Measurements from ENCODE around the gene ZNF587B. TPM values are rescaled to one million over a fixed set of nuclear protein-coding genes. Genes with fewer than 3 reads are reported as not detected.
A peak's percentile ranks its signal among the peaks of the same experiment; 100 is the strongest.
"Not testable (repeated sequence)": the region's sequence is repeated elsewhere in the genome, so short reads cannot be mapped to it uniquely, and the experiment has no call there.

The ZNF587B gene
- total and polyA plus RNA-seq, 3 experiments from 2014 or later, result 1.4 to 25.4 (median 24.8) TPM

GRCh38 chr19:57841122-57841763 lies 11.1 kb downstream of the ZNF587B start:
- no peaks in the 10 kb centered on the region for H3K4me1 ChIP-seq (ENCODE audit: insufficient read depth, low read length)
- no peak overlapping the region for H3K27ac ChIP-seq (ENCODE audit: low read depth, low read length)
- CTCF ChIA-PET, result no interaction called here
- Mint-ChIP-seq H3K4me1 (peaks cover 9 to 18% (median 9%) of the 10 kb centered on the region in 3 donors), H3K36me3 (peaks cover 4 to 65% (median 10%) of the 10 kb centered on the region in 3 donors), H3K9me3 (no peaks in the 10 kb centered on the region), H3K4me3 (no peak overlapping the region), H3K27ac (no peak overlapping the region), H3K27me3 (no peaks in the 10 kb centered on the region)
- no peak overlapping the region for H3K4me3 ChIP-seq (ENCODE audit: low read length)
- no peaks in the 10 kb centered on the region for H3K9me3 ChIP-seq (ENCODE audit: low read length)
- no peak for DNase-seq
- POLR2A ChIA-PET, result no interaction called here
- H3K36me3 ChIP-seq (ENCODE audit: insufficient read depth, low read length), result no peaks in the 10 kb centered on the region
- no peaks in the 10 kb centered on the region for H3K27me3 ChIP-seq (ENCODE audit: insufficient read depth, low read length, poor library complexity, severe bottlenecking)

GRCh38 chr19:57847164-57847563 lies 17.1 kb downstream of the ZNF587B start:
- CTCF ChIA-PET; H3K4me3 ChIP-seq (ENCODE audit: low read length); DNase-seq; POLR2A ChIA-PET; H3K27ac Mint-ChIP-seq; H3K36me3 ChIP-seq (ENCODE audit: insufficient read depth, low read length); H3K27me3 ChIP-seq (ENCODE audit: insufficient read depth, low read length, poor library complexity, severe bottlenecking); H3K9me3 Mint-ChIP-seq; H3K9me3 ChIP-seq (ENCODE audit: low read length); H3K27ac ChIP-seq (ENCODE audit: low read depth, low read length); H3K27me3 Mint-ChIP-seq: not testable (repeated sequence)
- Mint-ChIP-seq H3K36me3 (peaks cover 0 to 41% (median 9%) of the 10 kb centered on the region in 3 donors), H3K4me3 (peak overlapping the region in 1 of 7 donors; percentile 37), H3K4me1 (peaks cover 20 to 31% (median 30%) of the 10 kb centered on the region in 3 donors)
- H3K4me1 ChIP-seq (ENCODE audit: insufficient read depth, low read length), result peaks cover 16% of the 10 kb centered on the region

GRCh38 chr19:57849162-57849665 lies 19.1 kb downstream of the ZNF587B start:
- H3K36me3 ChIP-seq (ENCODE audit: insufficient read depth, low read length); H3K27ac ChIP-seq (ENCODE audit: low read depth, low read length); H3K27me3 Mint-ChIP-seq; H3K4me3 ChIP-seq (ENCODE audit: low read length); H3K9me3 Mint-ChIP-seq; H3K9me3 ChIP-seq (ENCODE audit: low read length); H3K27me3 ChIP-seq (ENCODE audit: insufficient read depth, low read length, poor library complexity, severe bottlenecking); CTCF ChIA-PET; DNase-seq: not testable (repeated sequence)
- POLR2A ChIA-PET, result interaction anchor here (0.8 to 1.1 kb wide), 5 partner anchors 30 to 460 kb away, joined by 3 to 8 read pairs (median 3); partner anchors contain the start of genes ZIK1, ZNF154, ZNF417 and ZNF548
- peaks cover 13 to 44% (median 16%) of the 10 kb centered on the region in 3 donors for H3K36me3 Mint-ChIP-seq
- peak overlapping the region; percentile 91 to 99 (median 95) for H3K4me3 Mint-ChIP-seq
- H3K27ac Mint-ChIP-seq, result peak overlapping the region; percentile 93 to 98 (median 96)
- peaks cover 16% of the 10 kb centered on the region for H3K4me1 ChIP-seq (ENCODE audit: insufficient read depth, low read length)
- peaks cover 27 to 39% (median 38%) of the 10 kb centered on the region in 3 donors for H3K4me1 Mint-ChIP-seq

GRCh38 chr19:57849666-57850473 lies 19.8 kb downstream of the ZNF587B start, which contains the start of gene ZNF587:
TSS of gene ZNF587 (plus strand) at chr19:57849859. CDS start at chr19:57850039, 180 bp downstream.
- Mint-ChIP-seq H3K4me3 (peak within 1 kb of the TSS; percentile 91 to 99 (median 95)), H3K27ac (peak within 1 kb of the TSS; percentile 93 to 98 (median 96)), H3K36me3 (peaks cover 16 to 43% (median 18%) of the 10 kb centered on the region in 3 donors), H3K4me1 (peaks cover 27 to 39% (median 38%) of the 10 kb centered on the region in 3 donors)
- H3K36me3 ChIP-seq (ENCODE audit: insufficient read depth, low read length); H3K9me3 Mint-ChIP-seq; H3K27me3 ChIP-seq (ENCODE audit: insufficient read depth, low read length, poor library complexity, severe bottlenecking); H3K27me3 Mint-ChIP-seq; CTCF ChIA-PET; H3K9me3 ChIP-seq (ENCODE audit: low read length): not testable (repeated sequence)
- peaks cover 16% of the 10 kb centered on the region for H3K4me1 ChIP-seq (ENCODE audit: insufficient read depth, low read length)
- DNase-seq, result peak; percentile 74 to 91 (median 84)
- peak within 1 kb of the TSS; percentile 90 for H3K27ac ChIP-seq (ENCODE audit: low read depth, low read length)
- H3K4me3 ChIP-seq (ENCODE audit: low read length), result peak within 1 kb of the TSS; percentile 87
- POLR2A ChIA-PET, result interaction anchor here (0.8 to 1.1 kb wide), 5 partner anchors 31 to 460 kb away, joined by 3 to 8 read pairs (median 3); partner anchors contain the start of genes ZIK1, ZNF154, ZNF417 and ZNF548

- CTCF ChIA-PET, result no interaction called here
- DNase-seq, result no peak
- H3K4me1 Mint-ChIP-seq, result peaks cover 27 to 39% (median 38%) of the 10 kb centered on the region in 3 donors
These were observed 20.5 kb downstream of the ZNF587B start for GRCh38 chr19:57850553-57851017.

GRCh38 chr19:57851812-57852603 lies 21.9 kb downstream of the ZNF587B start:
- H3K27me3 Mint-ChIP-seq; H3K27ac ChIP-seq (ENCODE audit: low read depth, low read length); H3K9me3 ChIP-seq (ENCODE audit: low read length); H3K27me3 ChIP-seq (ENCODE audit: insufficient read depth, low read length, poor library complexity, severe bottlenecking); H3K4me3 ChIP-seq (ENCODE audit: low read length); DNase-seq; H3K36me3 ChIP-seq (ENCODE audit: insufficient read depth, low read length): not testable (repeated sequence)
- ChIA-PET POLR2A (interaction anchor here (0.6 kb wide), 2 partner anchors 14 to 1537 kb away, joined by 6 to 7 read pairs; partner anchors contain the start of gene ZSCAN5A), CTCF (interaction anchor here (0.7 kb wide), 1 partner anchor 429 kb away, joined by 3 read pairs; no protein-coding TSS in a partner anchor)
- H3K27ac Mint-ChIP-seq, result peak overlapping the region in 7 of 8 donors; percentile 19 to 72 (median 36)
- H3K4me1 Mint-ChIP-seq, result peaks cover 27 to 40% (median 38%) of the 10 kb centered on the region in 3 donors
- peaks cover 16% of the 10 kb centered on the region for H3K4me1 ChIP-seq (ENCODE audit: insufficient read depth, low read length)
- peaks cover 0 to 22% (median 9%) of the 10 kb centered on the region in 5 donors for H3K9me3 Mint-ChIP-seq
- H3K4me3 Mint-ChIP-seq, result peak overlapping the region in 4 of 7 donors; percentile 40 to 54 (median 44)
- peaks cover 24 to 53% (median 38%) of the 10 kb centered on the region in 3 donors for H3K36me3 Mint-ChIP-seq

More at GRCh38 chr19:57850553-57851017, 20.5 kb downstream of the ZNF587B start:
- H3K4me3 Mint-ChIP-seq, result peak overlapping the region; percentile 91 to 99 (median 95)
- Histone ChIP-seq H3K4me1 (ENCODE audit: insufficient read depth, low read length) (peaks cover 16% of the 10 kb centered on the region), H3K36me3 (ENCODE audit: insufficient read depth, low read length) (peaks cover 3% of the 10 kb centered on the region), H3K27me3 (ENCODE audit: insufficient read depth, low read length, poor library complexity, severe bottlenecking) (no peaks in the 10 kb centered on the region), H3K27ac (ENCODE audit: low read depth, low read length) (peak overlapping the region; percentile 90), H3K9me3 (ENCODE audit: low read length) (no peaks in the 10 kb centered on the region), H3K4me3 (ENCODE audit: low read length) (peak overlapping the region; percentile 87)
- H3K36me3 Mint-ChIP-seq, result peaks cover 19 to 42% (median 24%) of the 10 kb centered on the region in 3 donors
- H3K27ac Mint-ChIP-seq, result peak overlapping the region; percentile 93 to 98 (median 96)
- peaks cover 0 to 12% (median 6%) of the 10 kb centered on the region in 5 donors for H3K9me3 Mint-ChIP-seq
- POLR2A ChIA-PET, result interaction anchor here (1.1 kb wide), 1 partner anchor 266 kb away, joined by 3 read pairs; the partner anchor contains the start of gene ZIK1
- H3K27me3 Mint-ChIP-seq, result no peaks in the 10 kb centered on the region

- H3K27ac ChIP-seq (ENCODE audit: low read depth, low read length); H3K27me3 ChIP-seq (ENCODE audit: insufficient read depth, low read length, poor library complexity, severe bottlenecking); H3K36me3 ChIP-seq (ENCODE audit: insufficient read depth, low read length); CTCF ChIA-PET; H3K27me3 Mint-ChIP-seq; H3K4me3 ChIP-seq (ENCODE audit: low read length); H3K4me3 Mint-ChIP-seq; H3K9me3 ChIP-seq (ENCODE audit: low read length); H3K27ac Mint-ChIP-seq; POLR2A ChIA-PET; DNase-seq: not testable (repeated sequence)
- peaks cover 16% of the 10 kb centered on the region for H3K4me1 ChIP-seq (ENCODE audit: insufficient read depth, low read length)
- peaks cover 31 to 68% (median 52%) of the 10 kb centered on the region in 3 donors for H3K36me3 Mint-ChIP-seq
- H3K9me3 Mint-ChIP-seq, result peaks cover 0 to 35% (median 22%) of the 10 kb centered on the region in 5 donors
- H3K4me1 Mint-ChIP-seq, result peaks cover 27 to 45% (median 34%) of the 10 kb centered on the region in 3 donors
These were observed 24.0 kb downstream of the ZNF587B start for GRCh38 chr19:57854117-57854516.
